GM12878 (cell line): ENCODE data around the gene PHEX. TPM values are rescaled to one million over a fixed set of nuclear protein-coding genes. Genes with fewer than 3 reads are reported as not detected.

Source experiments
- ATAC-seq: fragments of 200-7000 bp; cut with Tn5 transposase; 3 replicates; pipeline ENCODE4 v1.9.1; 2020; ENCODE audit warnings: mild to moderate bottlenecking, moderate library complexity
- BruUV-seq: library from RNA; stranded (reverse); fragments of 400-500 nt; replicated peaks from 2 replicates; lab custom pipeline; 2021; lab: Mats Ljungman, UMichigan
- CTCF ChIA-PET: fragments of 300-600 bp; sonication (Branson Sonifier 250); formaldehyde crosslinking; extraction: SDS; loops from one replicate; lab custom pipeline; 2021; ENCODE audit warnings: inconsistent platforms; lab: Yijun Ruan, JAX
- POLR2A ChIA-PET: fragments of 350-600 bp; formaldehyde crosslinking; extraction: SDS; loops from one replicate; lab custom pipeline; 2021; ENCODE audit warnings: inconsistent platforms; lab: Charles Lee
- RAD21 ChIA-PET: fragments of 300-600 bp; sonication (Branson Sonifier 250); formaldehyde crosslinking; loops from one replicate; lab custom pipeline; 2023; ENCODE audit warnings: antibody characterized with exemption; ENCODE audit not compliant: unreplicated experiment; lab: Charles Lee
- SMC1A ChIA-PET: fragments of 300-600 bp; sonication (Branson Sonifier 250); formaldehyde crosslinking; loops from one replicate; lab custom pipeline; 2023; ENCODE audit not compliant: unreplicated experiment, uncharacterized antibody; lab: Charles Lee
- DNase-seq: peaks from one replicate; pipeline ENCODE4 v3.0.0-alpha.2; 2011; ENCODE audit warnings: low read depth, low spot score
- FAIRE-seq: peaks from 3 replicates; lab custom pipeline; 2011; peaks lifted over from hg19 to GRCh38; lab: Jason Lieb, UNC
- H2AFZ ChIP-seq: 2 replicates; pipeline ENCODE4 v1.6.0; 2011; ENCODE audit warnings: low read depth, low read length, control low read depth; ENCODE audit not compliant: control insufficient read depth
- H3K27ac ChIP-seq: 2 replicates; pipeline ENCODE4 v1.5.1; 2011; ENCODE audit warnings: control low read depth; ENCODE audit not compliant: control insufficient read depth, insufficient read depth
- H3K27me3 ChIP-seq, 2 experiments: replicated peaks in 1 of 2; 2 replicates each; pipeline versions ENCODE4 v1.6.0 to v1.6.1; 2011; ENCODE audit warnings: low read length in 1 of 2; ENCODE audit not compliant: control insufficient read depth in 2 of 2, insufficient read depth in 2 of 2
- H3K36me3 ChIP-seq, 2 experiments: 2 replicates each; pipeline ENCODE4 v1.5.1; 2011; ENCODE audit warnings: low read length in 1 of 2; ENCODE audit not compliant: control insufficient read depth in 2 of 2, insufficient read depth in 2 of 2
- H3K4me1 ChIP-seq: 2 replicates; pipeline ENCODE4 v1.6.1; 2011; ENCODE audit warnings: mild to moderate bottlenecking, low read length, moderate library complexity, mixed read lengths; ENCODE audit not compliant: control insufficient read depth, insufficient read depth
- H3K4me2 ChIP-seq: 2 replicates; pipeline ENCODE4 v1.6.0; 2011; ENCODE audit warnings: control low read depth; ENCODE audit not compliant: control insufficient read depth, insufficient read depth
- H3K4me3 ChIP-seq: fragments of 200-600 bp; sonication (generic); 2 replicates; pipeline ENCODE4 v1.5.1; 2016
- H3K79me2 ChIP-seq: 2 replicates; pipeline ENCODE4 v1.6.0; 2011; ENCODE audit warnings: low read length; ENCODE audit not compliant: control insufficient read depth, insufficient read depth
- H3K9ac ChIP-seq: 2 replicates; pipeline ENCODE4 v1.8.0; 2011; ENCODE audit warnings: low read length, control low read depth, mixed read lengths; ENCODE audit not compliant: control insufficient read depth, insufficient read depth
- H3K9me3 ChIP-seq: replicated peaks from 3 replicates; pipeline ENCODE4 v1.5.1; 2011; ENCODE audit warnings: mild to moderate bottlenecking, low read length; ENCODE audit not compliant: control insufficient read depth, insufficient read depth
- H4K20me1 ChIP-seq: 2 replicates; pipeline ENCODE4 v1.6.0; 2011; ENCODE audit not compliant: control insufficient read depth, insufficient read depth
- ESRRA ChIP-seq: IDR thresholded peaks from 2 replicates; pipeline ENCODE4 v1.6.1; 2012; ENCODE audit warnings: mild to moderate bottlenecking, low read length, improper control_type of control experiment
- KDM1A ChIP-seq: fragments of 200-600 bp; sonication (generic); IDR thresholded peaks from 2 replicates; pipeline ENCODE4 v1.6.1; 2016; ENCODE audit warnings: borderline replicate concordance
- NR2C1 ChIP-seq: fragments of 450-650 bp; IDR thresholded peaks from 2 replicates; pipeline ENCODE4 v1.6.1; 2017; ENCODE audit warnings: antibody characterized with exemption, mild to moderate bottlenecking, moderate library complexity
- RAD21 ChIP-seq: IDR thresholded peaks from 2 replicates; pipeline ENCODE4 v1.6.1; 2011; ENCODE audit warnings: mild to moderate bottlenecking, low read depth, low read length, moderate library complexity; ENCODE audit not compliant: insufficient read depth
- RBBP5 ChIP-seq: fragments of 200-600 bp; sonication (generic); conservative IDR thresholded peaks from 2 replicates; pipeline ENCODE4 v1.6.1; 2016
- SMAD1 ChIP-seq: fragments of 450-650 bp; IDR thresholded peaks from 2 replicates; pipeline ENCODE4 v1.6.1; 2018; ENCODE audit warnings: mild to moderate bottlenecking, low read depth; ENCODE audit not compliant: partially characterized antibody
- SRF ChIP-seq, 2 experiments: IDR thresholded peaks; 2 replicates each; pipeline ENCODE4 v1.6.1; 2011; ENCODE audit warnings: low read depth in 2 of 2, low read length in 2 of 2, mild to moderate bottlenecking in 1 of 2, moderate library complexity in 1 of 2
- STAT1 ChIP-seq: fragments of 450-650 bp; conservative IDR thresholded peaks from 2 replicates; pipeline ENCODE4 v1.6.1; 2014; ENCODE audit warnings: antibody characterized with exemption, mild to moderate bottlenecking
- YBX1 ChIP-seq: fragments of 450-650 bp; IDR thresholded peaks from 2 replicates; pipeline ENCODE4 v1.6.1; 2016; ENCODE audit warnings: antibody characterized with exemption
- ZNF217 ChIP-seq: fragments of 450-650 bp; IDR thresholded peaks from 2 replicates; pipeline ENCODE4 v1.6.1; 2017; ENCODE audit warnings: antibody characterized with exemption, mild to moderate bottlenecking
- WGBS: methylation state at CpG from one replicate; pipeline ENCODE4 v1.1.6; 2016; ENCODE audit warnings: low lambda C conversion rate; ENCODE audit not compliant: insufficient replicate concordance, insufficient coverage; ENCODE audit errors: missing lambda C conversion rate; 5-methylcytosine and 5-hydroxymethylcytosine counted together
- in situ Hi-C: fragments of 300-500 bp; cut with MboI; formaldehyde crosslinking; loops from 9 replicates; pipeline ENCODE4 v1.14.3; 2018; ENCODE audit warnings: mixed read lengths
- intact Hi-C: fragments of 100-400 bp; cut with micrococcal nuclease; formaldehyde crosslinking; loops from one replicate; pipeline ENCODE4 v1.14.2; 2022; ENCODE audit not compliant: unreplicated experiment
- polyA plus RNA-seq, 11 experiments: library from polyadenylated mRNA; depleted of rRNA in 4 of 11; unstranded in 6 of 11; stranded (reverse) in 5 of 11; fragments of >200 nt; fragmentation: Nextera tagmentation in 4 of 11; fragmentation: Illumina TruSeq in 1 of 11; extraction: Ambion mirVana in 4 of 11; extraction: Trizol in 1 of 11; gene quantifications; 1 replicate in 1 of 11; 2 replicates in 10 of 11; pipeline versions ENCODE4 v1.2.1 to v1.2.3, GENCODE V29; 2011 to 2016; ENCODE audit warnings: inconsistent platforms in 2 of 11, missing spikeins in 2 of 11, low read depth in 1 of 11
- total RNA-seq, 4 experiments: library from RNA; depleted of rRNA in 3 of 4; stranded (reverse); fragments of >200 nt in 3 of 4; fragmentation: Illumina TruSeq in 1 of 4; extraction: Trizol in 1 of 4; gene quantifications; 2 replicates each; pipeline versions ENCODE4 v1.2.1 to v1.2.3, GENCODE V29; 2013 to 2021
- TF ChIP-seq, protein P1 (sequence below): fragments of 450-650 bp; IDR thresholded peaks from 2 replicates; pipeline ENCODE4 v1.6.1; 2018; ENCODE audit warnings: borderline replicate concordance, mild to moderate bottlenecking; ENCODE audit not compliant: partially characterized antibody
- TF ChIP-seq, protein P2 (sequence below): fragments of 450-650 bp; conservative IDR thresholded peaks from 2 replicates; pipeline ENCODE4 v1.6.1; 2017; ENCODE audit warnings: mild to moderate bottlenecking, moderate library complexity
- TF ChIP-seq, protein P3 (sequence below): fragments of 450-650 bp; IDR thresholded peaks from 2 replicates; pipeline ENCODE4 v1.6.1; 2016; ENCODE audit warnings: mild to moderate bottlenecking
- TF ChIP-seq, protein P4 (sequence below): fragments of 450-650 bp; IDR thresholded peaks from 2 replicates; pipeline ENCODE4 v1.6.1; 2017; ENCODE audit warnings: borderline replicate concordance
- TF ChIP-seq, protein P5 (sequence below): IDR thresholded peaks from 2 replicates; pipeline ENCODE4 v1.6.1; 2011; ENCODE audit warnings: borderline replicate concordance, low read depth, mild to moderate bottlenecking, moderate library complexity, mixed read lengths, low read length; ENCODE audit not compliant: insufficient read depth; ENCODE audit errors: extremely low read length

PHEX gene
- total and polyA plus RNA-seq, 10 of the 15 experiments (the other 5 are each of a cell fraction or from before 2014, with no cell fraction given): 0.12 to 97.2 (median 0.55) TPM

DNA sequence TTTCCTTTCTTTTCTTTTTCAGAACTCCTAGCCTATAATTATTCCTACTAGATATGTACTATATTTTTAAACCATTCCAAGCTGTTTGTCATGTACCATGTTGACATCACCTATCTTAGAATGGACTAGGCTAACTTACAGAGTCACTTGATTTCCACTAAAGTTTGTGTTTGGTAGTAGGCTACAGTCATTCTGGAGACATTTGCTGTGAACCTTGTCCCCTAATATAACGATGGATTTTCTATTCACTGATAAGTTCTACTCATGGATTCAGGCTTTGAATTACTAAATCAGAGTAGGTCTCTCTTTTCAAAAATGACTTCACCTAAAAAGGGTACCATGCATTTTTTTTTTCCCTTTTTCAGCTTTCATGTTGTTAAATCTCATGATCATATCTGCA is 93.4 kb downstream of the PHEX start (continued):
- TF ChIP-seq, protein P1, sequence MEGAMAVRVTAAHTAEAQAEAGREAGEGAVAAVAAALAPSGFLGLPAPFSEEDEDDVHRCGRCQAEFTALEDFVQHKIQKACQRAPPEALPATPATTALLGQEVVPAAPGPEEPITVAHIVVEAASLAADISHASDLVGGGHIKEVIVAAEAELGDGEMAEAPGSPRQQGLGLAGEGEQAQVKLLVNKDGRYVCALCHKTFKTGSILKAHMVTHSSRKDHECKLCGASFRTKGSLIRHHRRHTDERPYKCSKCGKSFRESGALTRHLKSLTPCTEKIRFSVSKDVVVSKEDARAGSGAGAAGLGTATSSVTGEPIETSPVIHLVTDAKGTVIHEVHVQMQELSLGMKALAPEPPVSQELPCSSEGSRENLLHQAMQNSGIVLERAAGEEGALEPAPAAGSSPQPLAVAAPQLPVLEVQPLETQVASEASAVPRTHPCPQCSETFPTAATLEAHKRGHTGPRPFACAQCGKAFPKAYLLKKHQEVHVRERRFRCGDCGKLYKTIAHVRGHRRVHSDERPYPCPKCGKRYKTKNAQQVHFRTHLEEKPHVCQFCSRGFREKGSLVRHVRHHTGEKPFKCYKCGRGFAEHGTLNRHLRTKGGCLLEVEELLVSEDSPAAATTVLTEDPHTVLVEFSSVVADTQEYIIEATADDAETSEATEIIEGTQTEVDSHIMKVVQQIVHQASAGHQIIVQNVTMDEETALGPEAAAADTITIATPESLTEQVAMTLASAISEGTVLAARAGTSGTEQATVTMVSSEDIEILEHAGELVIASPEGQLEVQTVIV: no peak
- TF ChIP-seq RBBP5: no peak
- TF ChIP-seq, protein P2, sequence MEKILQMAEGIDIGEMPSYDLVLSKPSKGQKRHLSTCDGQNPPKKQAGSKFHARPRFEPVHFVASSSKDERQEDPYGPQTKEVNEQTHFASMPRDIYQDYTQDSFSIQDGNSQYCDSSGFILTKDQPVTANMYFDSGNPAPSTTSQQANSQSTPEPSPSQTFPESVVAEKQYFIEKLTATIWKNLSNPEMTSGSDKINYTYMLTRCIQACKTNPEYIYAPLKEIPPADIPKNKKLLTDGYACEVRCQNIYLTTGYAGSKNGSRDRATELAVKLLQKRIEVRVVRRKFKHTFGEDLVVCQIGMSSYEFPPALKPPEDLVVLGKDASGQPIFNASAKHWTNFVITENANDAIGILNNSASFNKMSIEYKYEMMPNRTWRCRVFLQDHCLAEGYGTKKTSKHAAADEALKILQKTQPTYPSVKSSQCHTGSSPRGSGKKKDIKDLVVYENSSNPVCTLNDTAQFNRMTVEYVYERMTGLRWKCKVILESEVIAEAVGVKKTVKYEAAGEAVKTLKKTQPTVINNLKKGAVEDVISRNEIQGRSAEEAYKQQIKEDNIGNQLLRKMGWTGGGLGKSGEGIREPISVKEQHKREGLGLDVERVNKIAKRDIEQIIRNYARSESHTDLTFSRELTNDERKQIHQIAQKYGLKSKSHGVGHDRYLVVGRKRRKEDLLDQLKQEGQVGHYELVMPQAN: no peak

DNA sequence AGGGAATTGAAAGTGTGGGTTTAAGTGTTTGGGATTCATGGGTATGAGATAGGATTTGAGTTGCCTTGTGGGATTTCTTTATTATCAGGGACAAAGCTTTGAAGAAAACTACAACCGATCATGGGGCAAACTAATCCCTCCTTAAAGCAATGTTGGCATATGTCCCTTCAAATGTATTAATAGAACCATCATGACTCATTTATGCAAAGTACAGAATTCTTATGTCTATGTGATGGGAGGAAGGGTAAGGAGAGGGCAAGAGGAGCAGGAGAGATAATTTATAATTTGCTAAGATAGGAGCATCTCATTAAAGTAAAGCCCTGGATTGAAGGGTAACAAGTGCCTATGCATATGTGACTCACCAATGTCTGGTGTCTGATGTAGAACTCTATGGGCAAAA is 94.2 kb downstream of the PHEX start:
- H3K27me3 ChIP-seq: no peaks in the 10 kb centered on the region
- H3K79me2 ChIP-seq: no peaks in the 10 kb centered on the region
- DNase-seq (no peak), FAIRE-seq (no peak), ATAC-seq (no peak)
- POLR2A ChIA-PET: interaction anchor here (0.6 kb wide), 1 partner anchor 16 kb away, joined by 3 read pairs; no protein-coding TSS in a partner anchor
- H4K20me1 ChIP-seq: no peaks in the 10 kb centered on the region
- RAD21 ChIA-PET: no interaction called here
- WGBS: 42% methylated on average over 1 of the region's 1 CpG
- no peaks in the 10 kb centered on the region for H3K36me3 ChIP-seq
- no peak for TF ChIP-seq RAD21
- TF ChIP-seq, protein P3, sequence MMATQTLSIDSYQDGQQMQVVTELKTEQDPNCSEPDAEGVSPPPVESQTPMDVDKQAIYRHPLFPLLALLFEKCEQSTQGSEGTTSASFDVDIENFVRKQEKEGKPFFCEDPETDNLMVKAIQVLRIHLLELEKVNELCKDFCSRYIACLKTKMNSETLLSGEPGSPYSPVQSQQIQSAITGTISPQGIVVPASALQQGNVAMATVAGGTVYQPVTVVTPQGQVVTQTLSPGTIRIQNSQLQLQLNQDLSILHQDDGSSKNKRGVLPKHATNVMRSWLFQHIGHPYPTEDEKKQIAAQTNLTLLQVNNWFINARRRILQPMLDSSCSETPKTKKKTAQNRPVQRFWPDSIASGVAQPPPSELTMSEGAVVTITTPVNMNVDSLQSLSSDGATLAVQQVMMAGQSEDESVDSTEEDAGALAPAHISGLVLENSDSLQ: no peak
- TF ChIP-seq YBX1: no peak
- no peak for TF ChIP-seq KDM1A
- TF ChIP-seq, protein P4, sequence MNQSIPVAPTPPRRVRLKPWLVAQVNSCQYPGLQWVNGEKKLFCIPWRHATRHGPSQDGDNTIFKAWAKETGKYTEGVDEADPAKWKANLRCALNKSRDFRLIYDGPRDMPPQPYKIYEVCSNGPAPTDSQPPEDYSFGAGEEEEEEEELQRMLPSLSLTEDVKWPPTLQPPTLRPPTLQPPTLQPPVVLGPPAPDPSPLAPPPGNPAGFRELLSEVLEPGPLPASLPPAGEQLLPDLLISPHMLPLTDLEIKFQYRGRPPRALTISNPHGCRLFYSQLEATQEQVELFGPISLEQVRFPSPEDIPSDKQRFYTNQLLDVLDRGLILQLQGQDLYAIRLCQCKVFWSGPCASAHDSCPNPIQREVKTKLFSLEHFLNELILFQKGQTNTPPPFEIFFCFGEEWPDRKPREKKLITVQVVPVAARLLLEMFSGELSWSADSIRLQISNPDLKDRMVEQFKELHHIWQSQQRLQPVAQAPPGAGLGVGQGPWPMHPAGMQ: no peak
- no peak for TF ChIP-seq NR2C1
- TF ChIP-seq ZNF217: no peak
- no peak for TF ChIP-seq ESRRA
- TF ChIP-seq, protein P5, sequence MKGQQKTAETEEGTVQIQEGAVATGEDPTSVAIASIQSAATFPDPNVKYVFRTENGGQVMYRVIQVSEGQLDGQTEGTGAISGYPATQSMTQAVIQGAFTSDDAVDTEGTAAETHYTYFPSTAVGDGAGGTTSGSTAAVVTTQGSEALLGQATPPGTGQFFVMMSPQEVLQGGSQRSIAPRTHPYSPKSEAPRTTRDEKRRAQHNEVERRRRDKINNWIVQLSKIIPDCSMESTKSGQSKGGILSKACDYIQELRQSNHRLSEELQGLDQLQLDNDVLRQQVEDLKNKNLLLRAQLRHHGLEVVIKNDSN: no peak
- TF ChIP-seq STAT1: no peak
- no peak for TF ChIP-seq SMAD1
- TF ChIP-seq SRF (IDR thresholded peaks at IDR 0.05; ENCODE audit: low read depth in 2 of 2, low read length in 2 of 2): no peak
- H3K4me3 ChIP-seq: no peak overlapping the region
- in situ Hi-C loops (no loop called here), intact Hi-C loops (no loop called here)
- no peaks in the 10 kb centered on the region for H3K9me3 ChIP-seq
- no peaks in the 10 kb centered on the region for H3K4me1 ChIP-seq
- H3K9ac ChIP-seq: no peak overlapping the region
- no peak overlapping the region for H3K27ac ChIP-seq
- SMC1A ChIA-PET: interaction anchor here (1.3 to 2.2 kb wide), 3 partner anchors 9 to 142 kb away, joined by 3 to 9 read pairs (median 5); no protein-coding TSS in a partner anchor
- H2AFZ ChIP-seq: no peak overlapping the region
- CTCF ChIA-PET: interaction anchor here (1.6 to 2.8 kb wide), 3 partner anchors 10 to 622 kb away, joined by 4 to 20 read pairs (median 8); no protein-coding TSS in a partner anchor
- no peak overlapping the region for H3K4me2 ChIP-seq
- BruUV-seq: no TSS peak
